Panc1 (cell line): ENCODE data around the gene RASSF5. TPM values are rescaled to one million over a fixed set of nuclear protein-coding genes. Genes with fewer than 3 reads are reported as not detected.

ENCODE experiments used
- ATAC-seq: fragments of 200-7000 bp; cut with Tn5 transposase; 2 replicates; pipeline ENCODE4 v1.9.1; 2020; ENCODE audit warnings: mild to moderate bottlenecking, moderate library complexity
- BruUV-seq: library from RNA; stranded (reverse); fragments of 400-500 nt; replicated peaks from 2 replicates; lab custom pipeline; 2021; lab: Mats Ljungman, UMichigan
- CTCF ChIA-PET: fragments of 300-600 bp; sonication (Branson Sonifier 250); formaldehyde crosslinking; loops from one replicate; lab custom pipeline; 2022; ENCODE audit warnings: antibody characterized with exemption; lab: Charles Lee
- POLR2A ChIA-PET: fragments of 300-600 bp; sonication (Branson Sonifier 250); formaldehyde crosslinking; loops from one replicate; lab custom pipeline; 2022; ENCODE audit warnings: antibody characterized with exemption; lab: Charles Lee
- DNase-seq: peaks from one replicate; pipeline ENCODE4 v3.0.0-alpha.2; 2010; ENCODE audit warnings: low read depth, low spot score
- H3K27ac ChIP-seq: 2 replicates; pipeline ENCODE4 v1.5.1; 2011; ENCODE audit warnings: mild to moderate bottlenecking, low read length, inconsistent platforms
- H3K27me3 ChIP-seq: fragments of 200-500 bp; sonication (Bioruptor generic); 2 replicates; pipeline ENCODE4 v1.6.0; 2014; ENCODE audit warnings: low read length, inconsistent platforms; ENCODE audit not compliant: control insufficient read depth, insufficient read depth
- H3K36me3 ChIP-seq: fragments of 200-500 bp; sonication (Bioruptor generic); 2 replicates; pipeline ENCODE4 v1.5.1; 2014; ENCODE audit warnings: inconsistent platforms, mild to moderate bottlenecking, low read length, moderate library complexity; ENCODE audit not compliant: control insufficient read depth, insufficient read depth
- H3K4me1 ChIP-seq: 2 replicates; pipeline ENCODE4 v1.5.1; 2011; ENCODE audit warnings: inconsistent platforms, mild to moderate bottlenecking, low read length, moderate library complexity; ENCODE audit not compliant: control insufficient read depth, insufficient read depth
- H3K4me3 ChIP-seq, 2 experiments: 2 replicates each; pipeline ENCODE4 v1.5.1; 2011 to 2012; ENCODE audit warnings: low read depth in 2 of 2, low read length in 2 of 2, mild to moderate bottlenecking in 2 of 2, inconsistent platforms in 1 of 2, moderate library complexity in 1 of 2
- H3K9me3 ChIP-seq: fragments of 200-500 bp; sonication (Bioruptor generic); 2 replicates; pipeline ENCODE4 v1.5.1; 2014; ENCODE audit warnings: low read depth, mild to moderate bottlenecking, inconsistent platforms, low read length, moderate library complexity; ENCODE audit not compliant: control insufficient read depth, insufficient read depth
- CTCF ChIP-seq: fragments of 450-650 bp; IDR thresholded peaks from 2 replicates; pipeline ENCODE4 v1.5.1; 2017; ENCODE audit warnings: mild to moderate bottlenecking
- POLR2AphosphoS5 ChIP-seq: IDR thresholded peaks from 2 replicates; pipeline ENCODE4 v1.6.1; 2012; ENCODE audit warnings: mild to moderate bottlenecking, low read depth, low read length, moderate library complexity
- REST ChIP-seq, 2 experiments: IDR thresholded peaks; 2 replicates each; pipeline ENCODE4 v1.6.1; 2011 to 2012; ENCODE audit warnings: low read depth in 2 of 2, control low read depth in 1 of 2, low read length in 1 of 2, mild to moderate bottlenecking in 1 of 2, moderate library complexity in 1 of 2; ENCODE audit not compliant: insufficient read depth in 1 of 2
- SIN3A ChIP-seq: IDR thresholded peaks from 2 replicates; pipeline ENCODE4 v1.6.1; 2012; ENCODE audit warnings: low read depth, mild to moderate bottlenecking, low read length, moderate library complexity, borderline replicate concordance; ENCODE audit not compliant: insufficient read depth
- TCF7L2 ChIP-seq: IDR thresholded peaks from 2 replicates; pipeline ENCODE4 v1.6.1; 2011; ENCODE audit warnings: mild to moderate bottlenecking, low read depth, low read length, inconsistent platforms
- in situ Hi-C: cut with HindIII; loops from 2 replicates; pipeline ENCODE4 v1.10.0; 2016; ENCODE audit warnings: low sequenced_read_pairs, low pct_unique_long_range_greater_than_20kb
- intact Hi-C: fragments of 100-400 bp; cut with micrococcal nuclease; formaldehyde crosslinking; loops from one replicate; pipeline ENCODE4 v1.10.0; 2022; ENCODE audit not compliant: unreplicated experiment
- total RNA-seq: library from RNA; stranded (reverse); gene quantifications from one replicate; pipeline ENCODE4 v1.2.1, GENCODE V29; 2021; ENCODE audit not compliant: unreplicated experiment

RASSF5 gene
- total RNA-seq, 1 experiment from 2014 or later, result 1.6 TPM

DNA sequence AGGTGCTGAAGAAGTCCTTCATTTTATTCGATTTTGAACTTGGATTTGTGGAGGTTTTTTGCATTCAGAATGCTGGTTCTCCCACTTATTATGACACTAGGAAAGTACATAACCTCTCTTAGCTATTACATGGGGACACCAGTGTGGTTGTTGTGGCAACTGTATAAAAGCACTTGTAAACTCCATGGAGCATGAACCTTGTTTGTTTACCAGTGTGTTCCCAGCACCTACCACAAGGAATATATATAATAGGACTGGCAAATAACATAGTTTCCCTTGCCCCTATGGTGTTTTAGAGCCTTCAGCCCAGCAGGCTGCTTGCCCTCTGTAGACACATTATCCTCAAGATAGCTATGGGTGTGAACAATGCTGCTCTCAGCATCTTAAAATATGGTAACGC is 43.1 kb downstream of the RASSF5 start:
- Histone ChIP-seq H3K4me3 (no peak overlapping the region), H3K27ac (no peak overlapping the region), H3K4me1 (no peaks in the 10 kb centered on the region), H3K27me3 (peaks cover 4% of the 10 kb centered on the region; the same call in 1 of the 2 replicates), H3K9me3 (no peaks in the 10 kb centered on the region), H3K36me3 (no peaks in the 10 kb centered on the region)
- no TSS peak for BruUV-seq
- TF ChIP-seq CTCF, result no peak
- ATAC-seq (no peak; the same call in 1 of the 2 replicates), DNase-seq (no peak)
- intact Hi-C loops, result no loop called here
- ChIA-PET CTCF (interaction anchor here (1.0 to 1.1 kb wide), 2 partner anchors 14 to 33 kb away, joined by 3 to 4 read pairs; no protein-coding TSS in a partner anchor), POLR2A (no interaction called here)
- in situ Hi-C loops, result no loop called here

- DNase-seq, result no peak
- ATAC-seq, result no peak
- ChIA-PET CTCF (interaction anchor here (1.0 to 1.1 kb wide), 2 partner anchors 15 to 32 kb away, joined by 3 to 4 read pairs; no protein-coding TSS in a partner anchor), POLR2A (no interaction called here)
- H3K9me3 ChIP-seq, result no peaks in the 10 kb centered on the region
- H3K27ac ChIP-seq, result no peak overlapping the region
- no peaks in the 10 kb centered on the region for H3K36me3 ChIP-seq
- TF ChIP-seq POLR2AphosphoS5, result no peak
- TF ChIP-seq TCF7L2, result no peak
- TF ChIP-seq SIN3A, result no peak
- TF ChIP-seq REST (IDR thresholded peaks at IDR 0.05; ENCODE audit: insufficient read depth in 1 of 2, low read depth in 2 of 2, low read length in 1 of 2), result no peak
- TF ChIP-seq CTCF, result no peak
- in situ Hi-C loops, result no loop called here
- H3K4me1 ChIP-seq, result 0 out of 2 replicates have a peak, but pooled peaks cover 1% of the 10 kb centered on the region
- BruUV-seq, result no TSS peak
- no peak overlapping the region for H3K4me3 ChIP-seq
- H3K27me3 ChIP-seq, result peaks cover 8% of the 10 kb centered on the region; the same call in 1 of the 2 replicates
- intact Hi-C loops, result no loop called here
Measured at GRCh38 chr1:206551296-206551985, 44.1 kb downstream of the RASSF5 start.
